K562 (cell line): Measurements from ENCODE around the gene NLK. TPM values are rescaled to one million over a fixed set of nuclear protein-coding genes. Genes with fewer than 3 reads are reported as not detected.

ENCODE experiments used
- ARID3A ChIP-seq: IDR thresholded peaks from 2 replicates; pipeline ENCODE4 v1.6.1; 2012; ENCODE audit warnings: low read depth, low read length, improper control_type of control experiment, borderline replicate concordance
- BRCA1 ChIP-seq, 2 experiments: fragments of 450-650 bp in 1 of 2; sonication (generic) in 1 of 2; formaldehyde crosslinking in 1 of 2; IDR thresholded peaks; 2 replicates each; pipeline versions ENCODE4 v1.5.0 to v1.6.1; 2017 to 2020; ENCODE audit warnings: mild to moderate bottlenecking in 1 of 2, missing genetic modification reagents in 1 of 2
- CCNT2 ChIP-seq: IDR thresholded peaks from 2 replicates; pipeline ENCODE4 v1.6.1; 2011; ENCODE audit warnings: borderline replicate concordance, low read depth, mild to moderate bottlenecking, moderate library complexity, mixed read lengths, low read length; ENCODE audit not compliant: insufficient read length; ENCODE audit errors: extremely low read depth
- EWSR1 ChIP-seq: fragments of 450-650 bp; IDR thresholded peaks from 2 replicates; pipeline ENCODE4 v1.6.1; 2018; ENCODE audit warnings: borderline replicate concordance, mild to moderate bottlenecking, low read depth, moderate library complexity; ENCODE audit not compliant: partially characterized antibody
- GTF3C2 ChIP-seq: IDR thresholded peaks from 3 replicates; pipeline ENCODE4 v1.6.1; 2011; ENCODE audit warnings: borderline replicate concordance, mild to moderate bottlenecking, moderate library complexity; ENCODE audit not compliant: insufficient read length; ENCODE audit errors: extremely low read depth
- HNRNPL ChIP-seq: fragments of 200-400 bp; formaldehyde crosslinking; IDR thresholded peaks from 2 replicates; pipeline ENCODE4 v1.6.1; 2017; ENCODE audit warnings: low read depth, mild to moderate bottlenecking, low read length
- KLF16 ChIP-seq: IDR thresholded peaks from 2 replicates; pipeline ENCODE4 v1.6.1; 2016; ENCODE audit warnings: antibody characterized with exemption
- MITF ChIP-seq: IDR thresholded peaks from 2 replicates; pipeline ENCODE4 v1.6.1; 2014; ENCODE audit warnings: antibody characterized with exemption
- NR0B1 ChIP-seq: fragments of 450-650 bp; IDR thresholded peaks from one replicate; pipeline ENCODE4 v1.6.1; 2018; ENCODE audit warnings: mild to moderate bottlenecking, moderate library complexity; ENCODE audit not compliant: partially characterized antibody
- PML ChIP-seq: IDR thresholded peaks from 2 replicates; pipeline ENCODE4 v1.6.1; 2012; ENCODE audit warnings: low read length, inconsistent platforms
- RBM25 ChIP-seq: fragments of 200-400 bp; formaldehyde crosslinking; IDR thresholded peaks from 2 replicates; pipeline ENCODE4 v1.6.1; 2018; ENCODE audit warnings: low read length, low read depth, moderate library complexity; ENCODE audit not compliant: severe bottlenecking
- RHOXF2B ChIP-seq: fragments of 250-450 bp; sonication (Bioruptor Pico); conservative IDR thresholded peaks from 2 replicates; pipeline ENCODE4 v1.5.1; 2021
- SMARCB1 ChIP-seq: IDR thresholded peaks from 2 replicates; pipeline ENCODE4 v1.6.1; 2011; ENCODE audit warnings: improper control_type of control experiment, low read depth; ENCODE audit not compliant: insufficient read length
- SMARCE1 ChIP-seq: fragments of 450-650 bp; IDR thresholded peaks from 2 replicates; pipeline ENCODE4 v1.7.1; 2016; ENCODE audit warnings: mild to moderate bottlenecking
- THAP12 ChIP-seq: fragments of 250-450 bp; sonication (Bioruptor Pico); IDR thresholded peaks from 2 replicates; pipeline ENCODE4 v1.9.0; 2021; ENCODE audit warnings: mild to moderate bottlenecking, inconsistent platforms
- TOE1 ChIP-seq, 2 experiments: fragments of 450-650 bp in 1 of 2; sonication (generic) in 1 of 2; formaldehyde crosslinking in 1 of 2; IDR thresholded peaks; 2 replicates each; pipeline versions ENCODE4 v1.7.1 to v1.8.0; 2016 to 2022; ENCODE audit warnings: borderline replicate concordance in 2 of 2, mild to moderate bottlenecking in 2 of 2, antibody characterized with exemption in 1 of 2, inconsistent platforms in 1 of 2, low read depth in 1 of 2, missing genetic modification reagents in 1 of 2, moderate library complexity in 1 of 2
- ZNF121 ChIP-seq: sonication (generic); formaldehyde crosslinking; conservative IDR thresholded peaks from 2 replicates; pipeline ENCODE4 v1.8.0; 2022; ENCODE audit warnings: missing genetic modification reagents
- ZNF431 ChIP-seq: sonication (generic); formaldehyde crosslinking; IDR thresholded peaks from 2 replicates; pipeline ENCODE4 v1.8.0; 2022; ENCODE audit warnings: mild to moderate bottlenecking, missing genetic modification reagents
- polyA plus RNA-seq, 8 experiments: library from polyadenylated mRNA; depleted of rRNA in 4 of 8; stranded (reverse) in 5 of 8; unstranded in 3 of 8; fragments of >200 nt; fragmentation: Nextera tagmentation in 2 of 8; fragmentation: Illumina TruSeq in 1 of 8; extraction: Ambion mirVana in 2 of 8; extraction: Trizol in 1 of 8; gene quantifications; 2 replicates each; pipeline versions ENCODE4 v1.2.1 to v1.2.3, GENCODE V29; 2011 to 2014; ENCODE audit warnings: inconsistent platforms in 1 of 8, missing spikeins in 1 of 8
- total RNA-seq, 7 experiments: library from RNA; depleted of rRNA in 6 of 7; stranded (reverse); fragments of >200 nt in 6 of 7; fragmentation: Illumina TruSeq in 2 of 7; extraction: Trizol in 2 of 7; gene quantifications; 2 replicates each; pipeline versions ENCODE4 v1.2.1 to v1.2.3, GENCODE V29; 2011 to 2021; ENCODE audit warnings: low replicate concordance in 1 of 7

NLK gene
- total and polyA plus RNA-seq, 9 of the 15 experiments (the other 6 are each of a cell fraction or from before 2014, with no cell fraction given), result 10.9 to 59.6 (median 26.7) TPM

GRCh38 chr17:28189667-28190066, 147.2 kb downstream of the NLK start (continued):
- TF ChIP-seq HNRNPL (no peak), THAP12 (CRISPR knock-in tag) (no peak), EWSR1 (no peak), PML (peak; percentile 61; the same call in 1 of the 2 replicates), SMARCB1 (no peak), MITF (no peak), SMARCE1 (peak; percentile 91; the same call in 1 of the 2 replicates), NR0B1 (no peak), ZNF431 (CRISPR knock-in tag) (no peak), TOE1 (IDR thresholded peaks at IDR 0.05; ENCODE audit: borderline replicate concordance) (no peak), TOE1 (CRISPR knock-in tag; IDR thresholded peaks at IDR 0.05; ENCODE audit: borderline replicate concordance, low read depth) (no peak), RHOXF2B (CRISPR knock-in tag) (no peak), ARID3A (0 out of 2 replicates have a peak, but pooled peaks have one; percentile 42), BRCA1 (IDR thresholded peaks at IDR 0.05) (no peak), BRCA1 (CRISPR knock-in tag; IDR thresholded peaks at IDR 0.05) (no peak), ZNF121 (CRISPR knock-in tag) (no peak), GTF3C2 (no peak), RBM25 (no peak), CCNT2 (peak; percentile 95), KLF16 (peak; percentile 79)
